Endothelial cell of umbilical vein (primary cell): Measurements from ENCODE around the gene SIGLEC10. TPM values are rescaled to one million over a fixed set of nuclear protein-coding genes. Genes with fewer than 3 reads are reported as not detected.

ENCODE experiments used
- BruUV-seq: library from RNA; stranded (reverse); fragments of 400-500 nt; replicated peaks from 2 replicates; lab custom pipeline; 2021; lab: Mats Ljungman, UMichigan
- CTCF ChIA-PET: fragments of 300-600, 350-600 bp; sonication (Branson Sonifier 250); formaldehyde crosslinking; loops from one replicate; lab custom pipeline; 2021; ENCODE audit warnings: antibody characterized with exemption, inconsistent platforms; lab: Charles Lee
- POLR2A ChIA-PET: fragments of 300-600, 350-600 bp; sonication (Branson Sonifier 250); formaldehyde crosslinking; loops from one replicate; lab custom pipeline; 2021; ENCODE audit warnings: antibody characterized with exemption, inconsistent platforms; lab: Charles Lee
- DNase-seq: peaks from one replicate; pipeline ENCODE4 v3.0.0-alpha.2; 2011; ENCODE audit warnings: low read depth, low spot score
- FAIRE-seq: peaks from 2 replicates; lab custom pipeline; 2011; peaks lifted over from hg19 to GRCh38; lab: Jason Lieb, UNC
- H2AFZ ChIP-seq: 2 replicates; pipeline ENCODE4 v1.6.0; 2012; ENCODE audit warnings: low read depth, low read length, control low read depth, inconsistent platforms
- H3K27ac ChIP-seq: 2 replicates; pipeline ENCODE4 v1.5.1; 2011; ENCODE audit warnings: low read depth, mild to moderate bottlenecking, control low read depth, low read length, moderate library complexity; ENCODE audit not compliant: insufficient read depth
- H3K27me3 ChIP-seq, 2 experiments: 2 replicates each; pipeline versions ENCODE4 v1.6.0 to v1.6.1; 2011; ENCODE audit warnings: low read length in 2 of 2, mixed read lengths in 1 of 2; ENCODE audit not compliant: control insufficient read depth in 2 of 2, insufficient read depth in 2 of 2
- H3K36me3 ChIP-seq, 2 experiments: 2 replicates in 1 of 2; 3 replicates in 1 of 2; pipeline ENCODE4 v1.5.1; 2011; ENCODE audit warnings: low read length in 2 of 2, mild to moderate bottlenecking in 1 of 2, moderate library complexity in 1 of 2; ENCODE audit not compliant: control insufficient read depth in 2 of 2, insufficient read depth in 2 of 2; ENCODE audit errors: extremely low read depth in 1 of 2
- H3K4me1 ChIP-seq: 3 replicates; pipeline ENCODE4 v1.5.1; 2011; ENCODE audit warnings: mild to moderate bottlenecking, low read length; ENCODE audit not compliant: control insufficient read depth, insufficient read depth; ENCODE audit errors: extremely low read depth
- H3K4me2 ChIP-seq: 2 replicates; pipeline ENCODE4 v1.6.1; 2011; ENCODE audit warnings: low read length, control low read depth, mixed read lengths; ENCODE audit not compliant: insufficient read depth
- H3K4me3 ChIP-seq, 3 experiments: fragments of 200-600 bp in 1 of 3; sonication (generic), shearing (Covaris generic) in 1 of 3; replicated peaks in 1 of 3; 2 replicates each; pipeline ENCODE4 v1.5.1; 2011 to 2016; ENCODE audit warnings: control low read depth in 3 of 3, low read length in 3 of 3, mild to moderate bottlenecking in 2 of 3, inconsistent platforms in 1 of 3, low read depth in 1 of 3, moderate library complexity in 1 of 3; ENCODE audit not compliant: insufficient read depth in 1 of 3
- H3K79me2 ChIP-seq: 2 replicates; pipeline ENCODE4 v1.6.0; 2012; ENCODE audit warnings: low read length, inconsistent platforms; ENCODE audit not compliant: control insufficient read depth, insufficient read depth
- H3K9ac ChIP-seq: replicated peaks from 2 replicates; pipeline ENCODE3; 2011; ENCODE audit warnings: low read length, control low read depth; ENCODE audit not compliant: insufficient read depth; ENCODE audit errors: extremely low read depth
- H3K9me1 ChIP-seq: replicated peaks from 3 replicates; pipeline ENCODE4 v1.6.0; 2011; ENCODE audit warnings: mild to moderate bottlenecking, low read length; ENCODE audit not compliant: control insufficient read depth, insufficient read depth; ENCODE audit errors: extremely low read depth
- H3K9me3 ChIP-seq: replicated peaks from 2 replicates; pipeline ENCODE4 v1.5.1; 2012; ENCODE audit warnings: low read length, inconsistent platforms; ENCODE audit not compliant: control insufficient read depth, insufficient read depth
- H4K20me1 ChIP-seq: replicated peaks from 2 replicates; pipeline ENCODE3; 2011; ENCODE audit warnings: mild to moderate bottlenecking, low read length; ENCODE audit not compliant: control insufficient read depth, insufficient read depth; ENCODE audit errors: extremely low read depth
- EZH2 ChIP-seq: IDR thresholded peaks from 2 replicates; pipeline ENCODE4 v1.6.1; 2012; ENCODE audit warnings: borderline replicate concordance, low read depth, mild to moderate bottlenecking, moderate library complexity, low read length, inconsistent platforms; ENCODE audit not compliant: severe bottlenecking
- FOS ChIP-seq: IDR thresholded peaks from 2 replicates; pipeline ENCODE4 v1.6.1; 2011; ENCODE audit warnings: mild to moderate bottlenecking, low read length, moderate library complexity, borderline replicate concordance; ENCODE audit not compliant: insufficient read depth
- GATA2 ChIP-seq: IDR thresholded peaks from 2 replicates; pipeline ENCODE4 v1.7.0; 2011; ENCODE audit warnings: low read depth, mild to moderate bottlenecking, moderate library complexity, mixed read lengths, low read length; ENCODE audit not compliant: insufficient read length, insufficient read depth
- JUN ChIP-seq: IDR thresholded peaks from 2 replicates; pipeline ENCODE4 v1.6.1; 2011; ENCODE audit warnings: borderline replicate concordance, low read depth; ENCODE audit not compliant: insufficient read length, insufficient read depth
- MYC ChIP-seq: IDR thresholded peaks from one replicate; pipeline ENCODE4 v1.6.1; 2011; ENCODE audit warnings: mild to moderate bottlenecking, low read depth, low read length
- POLR2A ChIP-seq: IDR thresholded peaks from 2 replicates; pipeline ENCODE4 v1.6.1; 2012; ENCODE audit warnings: low read depth, mild to moderate bottlenecking, control low read depth, low read length
- POLR2AphosphoS5 ChIP-seq: IDR thresholded peaks from 2 replicates; pipeline ENCODE4 v1.6.1; 2012; ENCODE audit warnings: low read depth, mild to moderate bottlenecking, control low read depth, low read length, moderate library complexity; ENCODE audit not compliant: insufficient read depth
- dilution Hi-C: fragments of 300-500 bp; cut with MboI; formaldehyde crosslinking; loops from one replicate; pipeline ENCODE4 v1.15.0; 2019; ENCODE audit warnings: low sequenced_read_pairs; ENCODE audit not compliant: extremely low pct_ligation_motif_present
- intact Hi-C: fragments of 100-400 bp; cut with micrococcal nuclease; formaldehyde crosslinking; loops from one replicate; pipeline ENCODE4 v1.10.0; 2022
- polyA plus RNA-seq, 4 experiments: library from polyadenylated mRNA; depleted of rRNA in 3 of 4; stranded (reverse) in 3 of 4; unstranded in 1 of 4; fragments of >200 nt; gene quantifications; 2 replicates each; pipeline versions ENCODE4 v1.2.1 to v1.2.3, GENCODE V29; 2011 to 2012; ENCODE audit warnings: missing spikeins in 1 of 4
- total RNA-seq: library from RNA; stranded (reverse); gene quantifications from 2 replicates; pipeline ENCODE4 v1.2.3, GENCODE V29; 2021
- TF ChIP-seq, protein P1 (sequence below), 2 donors: IDR thresholded peaks; 1 replicate in 1 of 2; 2 replicates in 1 of 2; pipeline ENCODE4 v1.5.1; 2011; ENCODE audit warnings: low read length in 2 of 2, mild to moderate bottlenecking in 2 of 2, moderate library complexity in 2 of 2, control low read depth in 1 of 2, inconsistent platforms in 1 of 2, low read depth in 1 of 2; ENCODE audit not compliant: insufficient read depth in 1 of 2; ENCODE audit errors: extremely low read depth in 1 of 2
- TF ChIP-seq, protein P2 (sequence below): IDR thresholded peaks from 2 replicates; pipeline ENCODE4 v1.6.1; 2011; ENCODE audit not compliant: insufficient read depth, insufficient read length

The SIGLEC10 gene
- total and polyA plus RNA-seq, 2 donors (not counting 3 experiments of a cell fraction or from before 2014, with no cell fraction given): not detected

DNA sequence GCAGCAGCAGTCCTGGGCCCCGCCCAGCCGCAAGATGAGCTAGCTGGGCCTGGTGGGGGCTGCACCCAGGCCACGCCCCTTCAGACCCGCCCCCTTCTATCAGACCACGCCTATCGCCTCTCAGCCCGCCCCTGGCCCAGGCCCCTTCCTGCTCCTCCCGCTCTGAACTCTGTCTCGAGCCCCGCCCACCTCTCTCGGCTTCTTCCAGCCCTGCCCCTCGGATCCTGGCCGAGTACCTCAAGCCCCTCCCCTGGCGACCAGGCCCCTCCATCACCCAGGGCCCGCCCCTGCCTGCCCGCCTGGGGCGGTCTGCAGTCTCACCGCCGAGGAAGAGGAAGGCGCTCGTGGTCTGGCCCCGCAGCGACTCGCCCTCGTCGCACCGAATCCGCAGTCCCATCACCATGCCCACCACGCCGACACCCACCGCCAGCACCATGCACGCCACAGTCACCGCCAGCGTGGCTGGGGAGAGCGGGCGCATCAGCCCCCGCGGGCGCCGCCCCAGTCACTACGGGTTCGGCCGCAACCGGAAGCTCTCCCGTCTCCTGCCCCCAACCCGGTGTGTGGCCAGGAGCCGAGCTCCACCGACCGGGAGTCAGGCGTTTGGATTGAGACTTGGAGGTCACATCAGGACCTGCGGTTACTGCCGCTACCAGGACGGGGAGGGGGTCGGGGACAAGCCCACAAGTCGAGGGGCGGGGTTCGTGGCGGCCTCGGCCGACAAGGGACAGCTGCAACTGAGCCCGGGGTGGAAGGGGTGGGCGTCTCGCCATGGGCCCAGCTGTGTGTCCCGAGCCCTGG, 49.7 kb downstream of the SIGLEC10 start:
- no TSS peak for BruUV-seq

DNA sequence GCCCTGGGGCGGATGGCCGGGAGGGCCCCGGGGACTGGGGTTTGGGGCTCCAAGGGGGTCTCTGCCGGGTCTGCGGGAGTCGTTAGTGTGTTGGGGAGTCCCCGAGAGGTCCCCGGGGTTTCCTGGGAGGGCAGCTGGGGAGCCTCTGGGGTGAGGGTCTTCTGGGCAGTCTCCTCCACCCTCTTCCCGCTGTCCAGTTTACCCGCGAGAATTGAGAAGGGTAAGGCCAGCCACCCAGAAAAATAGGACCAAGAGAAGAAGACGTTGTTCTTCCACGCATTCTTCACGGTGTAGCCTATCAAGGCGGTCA, 50.2 kb downstream of the SIGLEC10 start:
- FAIRE-seq (no peak), DNase-seq (no peak)
- no TSS peak for BruUV-seq
- intact Hi-C loops: loop anchor here (1.0 to 5.0 kb wide), 6 partner anchors 27 to 322 kb away; partner anchors contain the start of gene CTU1
- H4K20me1 ChIP-seq: no peaks in the 10 kb centered on the region
- H3K9me3 ChIP-seq: no peaks in the 10 kb centered on the region
- TF ChIP-seq JUN: no peak
- TF ChIP-seq FOS: no peak
- no peak for TF ChIP-seq GATA2
- TF ChIP-seq MYC: no peak
- TF ChIP-seq EZH2: no peak
- TF ChIP-seq, protein P1, sequence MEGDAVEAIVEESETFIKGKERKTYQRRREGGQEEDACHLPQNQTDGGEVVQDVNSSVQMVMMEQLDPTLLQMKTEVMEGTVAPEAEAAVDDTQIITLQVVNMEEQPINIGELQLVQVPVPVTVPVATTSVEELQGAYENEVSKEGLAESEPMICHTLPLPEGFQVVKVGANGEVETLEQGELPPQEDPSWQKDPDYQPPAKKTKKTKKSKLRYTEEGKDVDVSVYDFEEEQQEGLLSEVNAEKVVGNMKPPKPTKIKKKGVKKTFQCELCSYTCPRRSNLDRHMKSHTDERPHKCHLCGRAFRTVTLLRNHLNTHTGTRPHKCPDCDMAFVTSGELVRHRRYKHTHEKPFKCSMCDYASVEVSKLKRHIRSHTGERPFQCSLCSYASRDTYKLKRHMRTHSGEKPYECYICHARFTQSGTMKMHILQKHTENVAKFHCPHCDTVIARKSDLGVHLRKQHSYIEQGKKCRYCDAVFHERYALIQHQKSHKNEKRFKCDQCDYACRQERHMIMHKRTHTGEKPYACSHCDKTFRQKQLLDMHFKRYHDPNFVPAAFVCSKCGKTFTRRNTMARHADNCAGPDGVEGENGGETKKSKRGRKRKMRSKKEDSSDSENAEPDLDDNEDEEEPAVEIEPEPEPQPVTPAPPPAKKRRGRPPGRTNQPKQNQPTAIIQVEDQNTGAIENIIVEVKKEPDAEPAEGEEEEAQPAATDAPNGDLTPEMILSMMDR (IDR thresholded peaks at IDR 0.05; ENCODE audit: extremely low read depth in 1 of 2, insufficient read depth in 1 of 2, low read depth in 1 of 2, low read length in 2 of 2): no peak
- TF ChIP-seq, protein P2, sequence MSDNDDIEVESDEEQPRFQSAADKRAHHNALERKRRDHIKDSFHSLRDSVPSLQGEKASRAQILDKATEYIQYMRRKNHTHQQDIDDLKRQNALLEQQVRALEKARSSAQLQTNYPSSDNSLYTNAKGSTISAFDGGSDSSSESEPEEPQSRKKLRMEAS: no peak
- TF ChIP-seq POLR2AphosphoS5: no peak
- TF ChIP-seq POLR2A: no peak
- H3K36me3 ChIP-seq: no peaks in the 10 kb centered on the region
- no peaks in the 10 kb centered on the region for H3K27me3 ChIP-seq
- H3K27ac ChIP-seq: peak overlapping the region; percentile 18
- peaks cover 5% of the 10 kb centered on the region for H3K79me2 ChIP-seq
- peak overlapping the region; percentile 40 to 63 (median 51) for H3K4me3 ChIP-seq
- POLR2A ChIA-PET: interaction anchor here (1.7 kb wide), 1 partner anchor 28 kb away, joined by 8 read pairs; no protein-coding TSS in a partner anchor
- dilution Hi-C loops: no loop called here
- peak overlapping the region; percentile 25 for H3K9ac ChIP-seq
- CTCF ChIA-PET: interaction anchor here (0.8 to 1.8 kb wide), 3 partner anchors 10 to 294 kb away, joined by 4 to 23 read pairs (median 6); no protein-coding TSS in a partner anchor
- H3K4me1 ChIP-seq: peaks cover 15% of the 10 kb centered on the region
- H2AFZ ChIP-seq: peak overlapping the region; percentile 30
- H3K9me1 ChIP-seq: no peaks in the 10 kb centered on the region
- H3K4me2 ChIP-seq: peak overlapping the region; percentile 75

More for the DNA sequence above, 49.7 kb downstream of the SIGLEC10 start:
- Histone ChIP-seq H3K4me2 (peak overlapping the region; percentile 75), H3K27me3 (no peaks in the 10 kb centered on the region), H3K79me2 (peaks cover 5% of the 10 kb centered on the region), H2AFZ (peak overlapping the region; percentile 64), H3K27ac (peak overlapping the region; percentile 19), H3K4me1 (peaks cover 15% of the 10 kb centered on the region), H3K9me1 (no peaks in the 10 kb centered on the region), H4K20me1 (no peaks in the 10 kb centered on the region), H3K4me3 (peak overlapping the region; percentile 6 to 63 (median 53)), H3K9me3 (no peaks in the 10 kb centered on the region), H3K9ac (peak overlapping the region; percentile 28), H3K36me3 (no peaks in the 10 kb centered on the region)
- TF ChIP-seq, protein P2: no peak
- TF ChIP-seq POLR2A: peak; percentile 50
- peak; percentile 21 for TF ChIP-seq POLR2AphosphoS5
- peak; percentile 99 for FAIRE-seq
- ChIA-PET CTCF (interaction anchor here (0.7 to 1.8 kb wide), 4 partner anchors 11 to 293 kb away, joined by 3 to 23 read pairs (median 5); no protein-coding TSS in a partner anchor), POLR2A (interaction anchor here (1.7 kb wide), 1 partner anchor 28 kb away, joined by 8 read pairs; no protein-coding TSS in a partner anchor)
- dilution Hi-C loops: no loop called here
- intact Hi-C loops: loop anchor here (1.0 to 5.0 kb wide), 6 partner anchors 27 to 322 kb away; partner anchors contain the start of gene CTU1
- peak; percentile 99 for DNase-seq
